NCI-H1694 treated with DMSO at 0.1 percent for 48 hours (cell line): ENCODE results near the gene CRACDL.
"Not testable (repeated sequence)": the region's sequence is repeated elsewhere in the genome, so short reads cannot be mapped to it uniquely, and the experiment has no call there.

ENCODE experiments used
- DNase-seq: peaks from one replicate; lab custom pipeline; 2025; lab: John Stamatoyannopoulos, UW

Gene CRACDL

GRCh38 chr2:98907966-98908905 lies 27.8 kb downstream of the CRACDL start:
- peak; percentile 18 for DNase-seq

DNA sequence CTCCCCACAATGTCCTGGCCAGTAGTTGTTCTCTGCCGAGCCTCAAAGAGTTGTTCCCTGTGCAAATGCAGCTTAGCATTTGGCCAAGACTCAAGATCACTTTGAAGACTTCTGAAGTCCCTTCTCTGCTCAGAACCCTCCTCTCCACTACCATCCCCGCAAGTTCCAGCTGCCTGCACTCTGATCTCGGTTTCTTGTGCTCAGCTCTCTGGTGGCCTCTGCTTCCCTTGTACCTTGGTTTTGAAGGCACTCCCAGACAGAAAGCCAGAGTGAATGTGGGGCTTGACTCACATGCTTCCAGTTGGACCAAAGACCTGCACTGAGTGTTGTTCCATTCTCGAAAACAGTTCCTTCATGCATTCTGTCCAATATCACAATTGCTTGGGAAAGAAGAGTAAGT lies 28.6 kb downstream of the CRACDL start:
- no peak for DNase-seq

GRCh38 chr2:98903767-98904485 lies 32.1 kb downstream of the CRACDL start:
- DNase-seq = no peak

DNA sequence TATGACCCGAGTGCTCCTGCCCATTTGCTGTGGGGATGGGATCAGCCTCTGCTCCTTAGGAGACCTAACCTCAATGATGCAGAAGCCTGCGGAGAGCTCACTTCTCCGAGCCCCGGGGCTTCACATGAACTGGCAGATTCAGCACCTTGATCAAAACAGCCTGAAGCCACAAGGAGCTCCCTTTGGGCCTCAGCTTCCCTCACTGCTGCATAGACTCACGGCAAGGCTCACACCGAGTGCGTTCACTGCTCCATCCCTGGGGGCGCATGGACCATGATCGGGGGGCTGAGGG lies 33.0 kb downstream of the CRACDL start:
- DNase-seq = no peak

DNA sequence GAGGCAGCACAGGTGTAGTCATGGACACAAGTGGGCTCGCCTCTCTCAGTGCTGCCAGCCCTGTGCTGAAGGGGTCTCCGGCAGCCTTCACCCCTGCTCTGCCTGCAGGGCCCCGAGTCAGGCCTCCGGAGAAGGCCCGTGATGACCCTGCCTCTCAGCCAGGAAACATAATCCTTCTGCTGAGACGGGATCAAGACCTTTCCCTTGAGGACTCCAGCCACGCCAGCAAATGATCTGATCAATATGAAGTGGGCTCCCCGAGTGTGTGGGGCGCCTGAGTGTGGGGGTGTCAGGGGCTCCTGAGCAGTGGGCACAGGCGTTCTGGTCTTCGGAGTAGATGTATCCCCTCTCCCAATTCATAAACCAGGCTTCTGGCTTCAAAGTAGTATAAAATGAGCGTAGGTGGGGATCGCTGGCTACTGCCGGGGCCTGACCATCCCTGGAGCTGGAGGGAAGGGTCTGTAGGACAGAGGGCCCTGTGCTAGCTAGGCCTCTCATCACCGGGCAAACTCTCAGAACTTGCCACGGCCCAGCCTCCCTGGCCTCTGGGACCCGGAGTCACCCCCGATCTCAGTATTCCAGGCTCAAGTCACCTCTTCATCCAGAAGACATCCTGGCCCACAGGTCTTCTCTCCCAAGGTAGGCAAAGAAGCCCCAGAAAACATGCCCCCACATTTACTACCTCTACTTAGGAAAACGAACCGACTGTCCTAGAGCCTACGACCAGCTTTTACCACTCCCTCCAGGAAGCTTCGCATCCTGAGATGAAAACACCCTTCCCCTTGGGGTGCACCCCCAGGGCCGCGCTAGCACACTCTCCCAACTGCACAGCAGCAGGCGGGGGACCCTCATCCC lies 33.6 kb downstream of the CRACDL start:
- DNase-seq = no peak

GRCh38 chr2:98901702-98902101 lies 34.3 kb downstream of the CRACDL start:
- DNase-seq = no peak

GRCh38 chr2:98901291-98901690 lies 34.7 kb downstream of the CRACDL start:
- DNase-seq = no peak

DNA sequence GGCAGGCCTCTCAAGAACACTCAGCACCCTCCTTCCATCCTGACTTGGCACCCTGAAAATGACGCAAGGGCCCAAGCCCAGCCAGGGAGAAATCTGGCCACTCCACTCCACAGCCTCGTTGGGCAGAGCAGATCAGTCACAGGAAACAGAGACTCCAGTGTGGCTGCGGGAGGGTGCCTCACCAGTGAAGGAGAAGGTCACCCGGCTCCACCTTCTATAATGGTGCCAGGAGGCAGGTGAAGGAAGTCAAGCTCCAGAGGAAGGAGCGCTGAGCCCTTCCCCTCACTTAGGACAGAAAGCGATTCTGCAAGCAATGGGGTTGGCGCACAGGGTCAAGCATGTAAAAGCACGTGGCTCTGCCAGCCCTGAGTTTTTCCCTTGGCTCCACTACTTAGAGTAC lies 35.3 kb downstream of the CRACDL start:
- no peak for DNase-seq

DNA sequence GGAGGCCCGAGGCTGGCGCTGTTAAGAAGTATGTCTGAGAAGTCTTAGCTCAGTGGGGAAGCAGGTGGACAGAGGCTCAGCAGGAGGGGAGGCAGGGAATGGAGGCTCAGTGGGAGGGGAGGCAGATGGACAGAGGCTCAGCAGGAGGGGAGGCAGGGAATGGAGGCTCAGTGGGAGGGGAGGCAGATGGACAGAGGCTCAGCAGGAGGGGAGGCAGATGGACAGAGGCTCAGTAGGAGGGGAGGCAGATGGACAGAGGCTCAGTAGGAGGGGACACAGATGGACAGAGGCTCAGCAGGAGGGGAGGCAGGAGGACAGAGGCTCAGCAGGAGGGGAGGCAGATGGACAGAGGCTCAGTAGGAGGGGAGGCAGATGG lies 36.3 kb downstream of the CRACDL start:
- DNase-seq = not testable (repeated sequence)

DNA sequence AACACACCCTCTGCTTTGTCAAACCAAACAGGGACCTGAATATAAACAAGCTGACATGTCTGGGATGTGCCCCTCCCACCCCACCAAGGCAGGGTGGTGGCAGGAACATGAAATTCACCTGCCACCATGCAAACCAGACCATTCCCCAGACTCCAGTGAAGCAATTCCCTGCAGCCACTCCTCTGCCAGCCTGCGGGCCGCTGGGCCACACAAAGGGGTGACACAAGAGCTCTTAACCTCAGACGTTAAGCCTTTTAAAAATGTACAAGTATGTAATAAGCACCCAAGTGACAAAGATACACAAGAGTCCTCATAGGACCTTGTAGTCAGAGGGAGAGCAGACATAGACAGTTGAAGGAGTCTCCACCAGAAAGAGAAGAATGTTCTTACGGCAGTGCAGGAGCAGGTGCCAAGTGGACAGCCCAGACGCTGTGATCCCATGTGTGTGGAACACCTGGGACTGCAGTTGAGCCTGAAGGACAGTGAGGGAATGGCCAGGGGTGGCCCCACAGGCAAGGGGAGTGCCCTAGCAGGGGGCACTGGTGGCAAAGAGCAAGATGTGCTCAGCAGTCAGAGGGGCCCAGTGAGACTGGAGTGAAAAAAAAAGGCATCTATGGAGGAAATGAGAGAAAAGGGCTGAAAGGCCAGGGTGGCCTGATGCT lies 36.9 kb downstream of the CRACDL start:
- no peak for DNase-seq

DNA sequence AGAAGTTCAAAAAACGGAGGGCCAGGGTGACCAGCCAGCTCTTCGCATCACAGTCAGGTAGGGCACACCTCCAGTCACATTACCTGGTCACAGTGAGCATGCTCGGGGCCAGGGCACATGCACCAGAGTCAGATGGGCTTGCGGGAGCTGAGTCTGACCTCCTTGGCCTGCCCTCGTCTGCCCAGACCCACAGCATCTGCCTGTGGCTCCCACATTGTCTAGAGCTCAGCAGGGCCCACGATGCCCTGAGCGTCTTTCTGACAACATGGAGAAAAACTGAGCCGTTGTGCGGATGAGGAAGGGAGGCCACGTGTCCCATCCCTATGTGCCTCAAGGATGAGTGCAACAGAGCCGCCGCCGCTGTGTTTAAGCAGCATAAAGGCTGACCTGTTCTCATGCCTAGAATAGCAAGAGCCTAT lies 37.6 kb downstream of the CRACDL start:
- DNase-seq = no peak

DNA sequence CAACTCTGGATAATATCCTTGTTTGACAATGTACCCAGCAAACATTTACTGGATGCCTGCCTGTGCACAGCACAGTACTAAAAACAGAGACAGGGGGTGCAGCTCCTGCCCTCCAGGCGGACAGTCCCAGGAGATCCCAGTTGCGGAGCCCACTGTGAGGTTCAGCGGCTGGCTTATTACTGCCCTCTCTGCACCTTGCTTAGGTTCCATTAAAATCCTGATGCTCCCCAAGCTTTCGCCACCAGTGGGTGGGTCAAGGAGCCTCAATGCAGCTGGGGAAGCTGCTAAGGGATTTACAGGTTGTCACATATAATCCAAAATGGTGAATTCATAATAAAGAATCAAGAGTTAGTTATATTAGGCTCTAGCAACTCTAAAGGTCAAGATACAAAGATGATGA lies 38.3 kb downstream of the CRACDL start:
- no peak for DNase-seq

DNA sequence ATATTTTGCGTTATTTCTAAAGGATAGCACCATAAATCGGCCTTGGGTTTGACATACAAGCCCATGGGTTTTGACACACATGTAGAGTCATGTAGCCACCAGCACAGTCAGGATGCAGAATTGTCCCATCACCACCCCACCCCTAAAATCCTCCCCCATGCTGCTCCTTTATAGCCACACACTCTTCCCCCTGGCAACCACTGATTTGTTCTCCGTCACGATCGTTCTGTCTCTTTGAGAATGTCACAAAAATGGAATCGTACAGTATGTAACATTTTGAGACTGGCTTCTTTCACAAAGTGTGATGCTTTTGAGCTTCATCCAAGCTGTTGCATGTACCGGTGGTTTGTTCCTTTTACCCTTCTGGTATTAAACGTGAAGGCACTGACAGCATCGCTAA lies 39.1 kb downstream of the CRACDL start:
- no peak for DNase-seq

DNA sequence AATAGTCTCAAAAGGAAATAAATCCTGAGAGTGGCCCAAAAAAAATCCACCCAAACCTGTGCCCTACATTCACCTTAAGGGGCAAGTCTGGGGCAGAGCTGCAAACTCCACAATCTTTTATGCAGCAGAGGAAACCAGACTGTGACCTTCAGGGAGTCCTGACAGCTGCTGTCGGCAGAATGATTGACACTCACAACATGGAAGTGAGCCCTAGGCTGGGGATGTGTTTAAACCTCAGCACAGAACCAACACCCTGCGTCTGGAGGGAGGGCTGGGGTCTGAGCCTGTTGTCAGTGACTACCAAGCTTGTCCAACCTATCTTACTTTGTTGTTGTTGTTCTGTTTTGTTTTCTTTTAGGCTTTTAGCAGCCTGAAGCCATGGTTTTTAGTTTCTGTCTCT lies 39.6 kb downstream of the CRACDL start:
- no peak for DNase-seq

DNA sequence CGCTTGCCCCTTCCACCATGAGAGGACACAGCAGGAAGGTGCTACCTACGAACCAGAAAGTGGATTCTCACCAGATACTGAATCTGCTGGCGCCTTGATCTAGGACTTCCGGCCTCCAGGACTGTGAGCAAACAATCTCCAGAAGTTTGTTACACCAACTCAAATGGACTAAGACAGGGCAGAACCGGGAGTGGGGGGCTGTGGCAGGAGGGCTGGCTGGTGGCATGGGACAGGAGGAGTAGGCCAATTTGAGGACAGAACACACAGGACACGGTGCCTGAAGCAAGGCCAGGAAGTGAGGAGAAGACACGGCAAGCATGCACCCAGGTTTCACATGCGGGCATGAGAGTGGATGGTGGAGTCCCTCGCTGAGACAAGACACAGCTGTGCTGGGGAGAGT lies 40.1 kb downstream of the CRACDL start:
- DNase-seq = no peak

DNA sequence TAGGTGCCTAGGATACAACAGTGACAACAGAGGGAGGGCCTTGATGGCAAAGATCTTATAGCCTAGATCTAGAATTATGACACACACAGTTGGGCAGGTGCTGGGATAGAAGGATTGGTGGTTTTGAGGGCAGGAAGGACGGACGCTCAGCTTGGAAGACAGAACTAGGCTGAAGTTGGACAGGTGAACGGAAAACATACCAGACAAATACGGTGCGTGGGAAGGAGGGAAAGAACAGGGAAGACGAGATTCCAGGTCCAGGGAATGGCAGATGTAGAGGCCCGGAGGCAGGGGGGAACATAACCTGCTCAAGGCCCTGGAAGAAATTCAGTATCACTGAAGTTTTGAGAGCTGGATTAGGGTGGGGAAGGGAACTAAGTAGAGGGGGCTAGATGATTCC lies 40.8 kb downstream of the CRACDL start:
- no peak for DNase-seq

GRCh38 chr2:98894331-98895000 lies 41.6 kb downstream of the CRACDL start:
- DNase-seq = no peak

DNA sequence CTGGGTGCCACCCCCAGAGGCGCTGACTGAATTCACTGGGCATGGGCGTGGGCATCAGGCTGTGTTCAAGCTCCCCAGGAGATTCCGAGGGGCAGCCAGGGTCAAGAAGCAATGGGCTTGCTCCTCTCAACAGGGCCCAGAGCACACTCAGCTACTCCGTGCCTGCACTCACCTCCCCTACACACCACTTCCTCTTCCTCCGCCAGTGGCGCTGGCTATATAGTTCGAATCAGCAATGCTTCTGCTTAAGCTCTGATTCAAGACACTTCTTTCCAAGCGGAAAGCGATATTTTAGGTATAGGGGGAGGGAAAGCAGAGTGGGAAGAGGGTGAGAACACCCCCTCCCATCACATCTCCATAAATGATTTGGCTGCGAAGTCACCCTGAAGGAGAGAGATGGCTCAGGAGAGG lies 42.1 kb downstream of the CRACDL start:
- DNase-seq = no peak

GRCh38 chr2:98892871-98893270 lies 43.2 kb downstream of the CRACDL start:
- no peak for DNase-seq

DNA sequence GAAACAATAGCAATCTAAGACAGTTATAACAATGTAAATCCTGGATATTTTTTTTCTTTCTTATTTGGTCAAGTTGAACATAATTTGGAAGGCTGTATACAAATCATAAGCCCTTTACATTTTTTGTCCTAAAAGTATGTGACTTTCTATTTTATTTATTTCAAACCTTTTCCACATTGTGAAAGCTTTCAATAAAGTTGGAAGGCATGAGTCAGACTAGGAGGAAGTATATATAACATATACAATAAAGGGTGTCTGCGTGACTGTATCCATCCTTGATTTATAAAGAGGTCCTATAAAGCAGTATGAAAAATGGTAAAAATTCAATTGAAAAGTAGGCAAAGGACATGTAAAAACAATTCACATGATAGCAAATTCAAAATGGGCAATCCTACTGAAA lies 44.4 kb downstream of the CRACDL start:
- no peak for DNase-seq

- DNase-seq = no peak
Measured at GRCh38 chr2:98886066-98886554, 49.9 kb downstream of the CRACDL start.
